Activated naive CD8-positive, alpha-beta T cell (primary cell): ENCODE data around the gene AGTPBP1.
"Not testable (repeated sequence)": the region's sequence is repeated elsewhere in the genome, so short reads cannot be mapped to it uniquely, and the experiment has no call there.

Experiments
- H3K27ac Mint-ChIP-seq: one replicate; pipeline ENCODE4 v1.8.0; 2021; ENCODE audit warnings: mixed read lengths
- H3K27me3 Mint-ChIP-seq: one replicate; pipeline ENCODE4 v1.8.0; 2021; ENCODE audit warnings: mixed read lengths
- H3K36me3 Mint-ChIP-seq: one replicate; pipeline ENCODE4 v1.8.0; 2021; ENCODE audit warnings: mixed read lengths
- H3K4me1 Mint-ChIP-seq: one replicate; pipeline ENCODE4 v1.8.0; 2021; ENCODE audit warnings: low read depth, mixed read lengths
- H3K4me3 Mint-ChIP-seq: one replicate; pipeline ENCODE4 v1.8.0; 2021; ENCODE audit warnings: mild to moderate bottlenecking, mixed read lengths
- H3K9me3 Mint-ChIP-seq: one replicate; pipeline ENCODE4 v1.8.0; 2021; ENCODE audit warnings: low read depth, mixed read lengths

The AGTPBP1 gene

GRCh38 chr9:85630676-85631075 is 111.1 kb downstream of the AGTPBP1 start:
- Mint-ChIP-seq H3K4me3 (no peak overlapping the region), H3K27ac (no peak overlapping the region), H3K27me3 (no peaks in the 10 kb centered on the region), H3K36me3 (peaks cover 16% of the 10 kb centered on the region), H3K4me1 (no peaks in the 10 kb centered on the region), H3K9me3 (no peaks in the 10 kb centered on the region)

GRCh38 chr9:85617141-85617670 is 124.5 kb downstream of the AGTPBP1 start:
- no peaks in the 10 kb centered on the region for H3K27me3 Mint-ChIP-seq
- H3K4me3 Mint-ChIP-seq: no peak overlapping the region
- no peaks in the 10 kb centered on the region for H3K9me3 Mint-ChIP-seq
- no peak overlapping the region for H3K27ac Mint-ChIP-seq
- H3K4me1 Mint-ChIP-seq: peaks cover 3% of the 10 kb centered on the region
- H3K36me3 Mint-ChIP-seq: peaks cover 5% of the 10 kb centered on the region

GRCh38 chr9:85615792-85616191 is 126.0 kb downstream of the AGTPBP1 start:
- H3K27me3 Mint-ChIP-seq: no peaks in the 10 kb centered on the region
- H3K36me3 Mint-ChIP-seq: peaks cover 2% of the 10 kb centered on the region
- H3K4me1 Mint-ChIP-seq: no peaks in the 10 kb centered on the region
- no peak overlapping the region for H3K4me3 Mint-ChIP-seq
- no peaks in the 10 kb centered on the region for H3K9me3 Mint-ChIP-seq
- no peak overlapping the region for H3K27ac Mint-ChIP-seq

- Mint-ChIP-seq H3K27me3 (no peaks in the 10 kb centered on the region), H3K4me3 (peak overlapping the region; percentile 28), H3K36me3 (peaks cover 6% of the 10 kb centered on the region), H3K4me1 (peaks cover 9% of the 10 kb centered on the region), H3K9me3 (no peaks in the 10 kb centered on the region), H3K27ac (peak overlapping the region; percentile 46)
These were observed 131.5 kb downstream of the AGTPBP1 start for GRCh38 chr9:85610074-85610860.

GRCh38 chr9:85605905-85606304 is 135.8 kb downstream of the AGTPBP1 start:
- no peak overlapping the region for H3K27ac Mint-ChIP-seq
- no peaks in the 10 kb centered on the region for H3K27me3 Mint-ChIP-seq
- peaks cover 21% of the 10 kb centered on the region for H3K4me1 Mint-ChIP-seq
- no peak overlapping the region for H3K4me3 Mint-ChIP-seq
- H3K9me3 Mint-ChIP-seq: no peaks in the 10 kb centered on the region
- H3K36me3 Mint-ChIP-seq: peaks cover 18% of the 10 kb centered on the region

GRCh38 chr9:85603936-85604335 is 137.8 kb downstream of the AGTPBP1 start:
- peaks cover 21% of the 10 kb centered on the region for H3K4me1 Mint-ChIP-seq
- peaks cover 20% of the 10 kb centered on the region for H3K36me3 Mint-ChIP-seq
- no peak overlapping the region for H3K27ac Mint-ChIP-seq
- H3K9me3 Mint-ChIP-seq: no peaks in the 10 kb centered on the region
- no peaks in the 10 kb centered on the region for H3K27me3 Mint-ChIP-seq
- H3K4me3 Mint-ChIP-seq: no peak overlapping the region

GRCh38 chr9:85602742-85603141 is 139.0 kb downstream of the AGTPBP1 start:
- Mint-ChIP-seq H3K27me3 (no peaks in the 10 kb centered on the region), H3K4me1 (peaks cover 18% of the 10 kb centered on the region), H3K27ac (no peak overlapping the region), H3K4me3 (no peak overlapping the region), H3K36me3 (peaks cover 23% of the 10 kb centered on the region), H3K9me3 (no peaks in the 10 kb centered on the region)

GRCh38 chr9:85600675-85601263 is 141.0 kb downstream of the AGTPBP1 start:
- Mint-ChIP-seq H3K27me3 (no peaks in the 10 kb centered on the region), H3K4me1 (peaks cover 18% of the 10 kb centered on the region), H3K27ac (no peak overlapping the region), H3K4me3 (no peak overlapping the region), H3K9me3 (no peaks in the 10 kb centered on the region), H3K36me3 (peaks cover 18% of the 10 kb centered on the region)

GRCh38 chr9:85599540-85600105 is 142.1 kb downstream of the AGTPBP1 start:
- Mint-ChIP-seq H3K4me1 (peaks cover 18% of the 10 kb centered on the region), H3K36me3 (peaks cover 17% of the 10 kb centered on the region), H3K27ac (no peak overlapping the region), H3K4me3 (no peak overlapping the region), H3K9me3 (no peaks in the 10 kb centered on the region), H3K27me3 (no peaks in the 10 kb centered on the region)

- H3K4me1 Mint-ChIP-seq: no peaks in the 10 kb centered on the region
- no peak overlapping the region for H3K4me3 Mint-ChIP-seq
- H3K27me3 Mint-ChIP-seq: no peaks in the 10 kb centered on the region
- H3K9me3 Mint-ChIP-seq: no peaks in the 10 kb centered on the region
- H3K27ac Mint-ChIP-seq: no peak overlapping the region
- peaks cover 14% of the 10 kb centered on the region for H3K36me3 Mint-ChIP-seq
These were observed 147.4 kb downstream of the AGTPBP1 start for GRCh38 chr9:85594316-85594715.

GRCh38 chr9:85586684-85587083 is 155.1 kb downstream of the AGTPBP1 start:
- H3K4me1 Mint-ChIP-seq: no peaks in the 10 kb centered on the region
- no peaks in the 10 kb centered on the region for H3K9me3 Mint-ChIP-seq
- no peak overlapping the region for H3K4me3 Mint-ChIP-seq
- H3K36me3 Mint-ChIP-seq: peaks cover 21% of the 10 kb centered on the region
- no peak overlapping the region for H3K27ac Mint-ChIP-seq
- H3K27me3 Mint-ChIP-seq: no peaks in the 10 kb centered on the region

- Mint-ChIP-seq H3K36me3 (peaks cover 6% of the 10 kb centered on the region), H3K4me1 (no peaks in the 10 kb centered on the region), H3K27me3 (no peaks in the 10 kb centered on the region), H3K9me3 (no peaks in the 10 kb centered on the region), H3K4me3 (no peak overlapping the region), H3K27ac (no peak overlapping the region)
These were observed 164.3 kb downstream of the AGTPBP1 start for GRCh38 chr9:85577353-85577952.

- Mint-ChIP-seq H3K4me3 (no peak overlapping the region), H3K27me3 (no peaks in the 10 kb centered on the region), H3K9me3 (no peaks in the 10 kb centered on the region), H3K27ac (no peak overlapping the region), H3K36me3 (peaks cover 10% of the 10 kb centered on the region), H3K4me1 (no peaks in the 10 kb centered on the region)
These were observed 165.9 kb downstream of the AGTPBP1 start for GRCh38 chr9:85575868-85576267.

- H3K4me3 Mint-ChIP-seq, H3K27ac Mint-ChIP-seq, H3K27me3 Mint-ChIP-seq, H3K4me1 Mint-ChIP-seq, H3K9me3 Mint-ChIP-seq: not testable (repeated sequence)
- peaks cover 13% of the 10 kb centered on the region for H3K36me3 Mint-ChIP-seq
These were observed 168.2 kb downstream of the AGTPBP1 start for GRCh38 chr9:85573546-85573945.

GRCh38 chr9:85572917-85573316 is 168.8 kb downstream of the AGTPBP1 start:
- H3K27ac Mint-ChIP-seq, H3K4me3 Mint-ChIP-seq: not testable (repeated sequence)

More at GRCh38 chr9:85572917-85573316, 168.8 kb downstream of the AGTPBP1 start:
- not testable (repeated sequence) for H3K9me3 Mint-ChIP-seq, H3K4me1 Mint-ChIP-seq, H3K27me3 Mint-ChIP-seq
- H3K36me3 Mint-ChIP-seq: peaks cover 15% of the 10 kb centered on the region
